GM18526 (cell line): ENCODE results near the gene RAB3IP.

Experiments used
- POLR2A ChIP-seq: IDR thresholded peaks from 3 replicates; pipeline ENCODE4 v1.6.1; 2011; ENCODE audit not compliant: insufficient read length; ENCODE audit errors: extremely low read depth

Gene RAB3IP

GRCh38 chr12:69733638-69734037 is 5.0 kb upstream of the RAB3IP start:
- TF ChIP-seq POLR2A: no peak

GRCh38 chr12:69739287-69740191 is 879 bp downstream of the RAB3IP start:
- peak; percentile 35 for TF ChIP-seq POLR2A

GRCh38 chr12:69744109-69744508 is 5.4 kb downstream of the RAB3IP start:
- TF ChIP-seq POLR2A: no peak

- TF ChIP-seq POLR2A: no peak
Observed at GRCh38 chr12:69751476-69751875, 12.8 kb downstream of the RAB3IP start.

GRCh38 chr12:69755302-69755701 is 16.6 kb downstream of the RAB3IP start:
- no peak for TF ChIP-seq POLR2A

- TF ChIP-seq POLR2A: no peak
Observed at GRCh38 chr12:69756088-69756755, 17.6 kb downstream of the RAB3IP start.

- no peak for TF ChIP-seq POLR2A
Observed at GRCh38 chr12:69758105-69758504, 19.4 kb downstream of the RAB3IP start.

- no peak for TF ChIP-seq POLR2A
Observed at GRCh38 chr12:69765515-69765914, 26.9 kb downstream of the RAB3IP start.

GRCh38 chr12:69766260-69766659 is 27.6 kb downstream of the RAB3IP start:
- TF ChIP-seq POLR2A: no peak

- no peak for TF ChIP-seq POLR2A
Observed at GRCh38 chr12:69779928-69780327, 41.3 kb downstream of the RAB3IP start.

GRCh38 chr12:69783365-69783764 is 44.7 kb downstream of the RAB3IP start:
- TF ChIP-seq POLR2A: no peak

- no peak for TF ChIP-seq POLR2A
Observed at GRCh38 chr12:69789351-69789750, 50.7 kb downstream of the RAB3IP start.

- no peak for TF ChIP-seq POLR2A
Observed at GRCh38 chr12:69792533-69792932, 53.9 kb downstream of the RAB3IP start.

- TF ChIP-seq POLR2A: no peak
Observed at GRCh38 chr12:69810870-69811498, 72.3 kb downstream of the RAB3IP start.

- no peak for TF ChIP-seq POLR2A
Observed at GRCh38 chr12:69816082-69816481, 77.4 kb downstream of the RAB3IP start.

GRCh38 chr12:69821032-69821455 is 82.4 kb downstream of the RAB3IP start:
- TF ChIP-seq POLR2A: no peak
